Stimulated activated CD8-positive, alpha-beta memory T cell treated with anti-CD3 and anti-CD28 coated beads, Interleukin-15, amount 100 ng/mL, for 24 hours (primary cell): ENCODE data around the gene CAPN14.
A peak's percentile ranks its signal among the peaks of the same experiment; 100 is the strongest.

Source experiments
- DNase-seq: peaks from one replicate; pipeline ENCODE4 v3.0.0-alpha.2; 2020; ENCODE audit warnings: low read depth

The CAPN14 gene

DNA sequence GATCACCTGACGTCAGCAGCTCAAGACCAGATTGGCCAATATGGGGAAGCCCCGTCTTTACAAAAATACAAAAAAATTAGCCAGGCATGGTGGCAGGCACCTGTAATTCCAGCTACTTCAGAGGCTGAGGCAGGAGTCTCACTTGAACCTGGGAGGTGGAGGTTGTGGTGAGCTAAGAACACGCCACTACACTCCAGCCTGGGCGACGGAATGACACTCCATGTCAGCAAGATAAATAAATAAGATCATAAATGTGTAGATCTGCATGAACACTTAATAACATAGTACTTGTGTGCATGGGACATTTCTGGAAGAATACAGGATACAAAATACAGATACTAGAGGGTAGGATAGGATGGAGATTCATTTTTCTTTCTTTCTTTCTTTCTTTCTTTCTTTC is 25.7 kb upstream of the CAPN14 start:
- no peak for DNase-seq

DNA sequence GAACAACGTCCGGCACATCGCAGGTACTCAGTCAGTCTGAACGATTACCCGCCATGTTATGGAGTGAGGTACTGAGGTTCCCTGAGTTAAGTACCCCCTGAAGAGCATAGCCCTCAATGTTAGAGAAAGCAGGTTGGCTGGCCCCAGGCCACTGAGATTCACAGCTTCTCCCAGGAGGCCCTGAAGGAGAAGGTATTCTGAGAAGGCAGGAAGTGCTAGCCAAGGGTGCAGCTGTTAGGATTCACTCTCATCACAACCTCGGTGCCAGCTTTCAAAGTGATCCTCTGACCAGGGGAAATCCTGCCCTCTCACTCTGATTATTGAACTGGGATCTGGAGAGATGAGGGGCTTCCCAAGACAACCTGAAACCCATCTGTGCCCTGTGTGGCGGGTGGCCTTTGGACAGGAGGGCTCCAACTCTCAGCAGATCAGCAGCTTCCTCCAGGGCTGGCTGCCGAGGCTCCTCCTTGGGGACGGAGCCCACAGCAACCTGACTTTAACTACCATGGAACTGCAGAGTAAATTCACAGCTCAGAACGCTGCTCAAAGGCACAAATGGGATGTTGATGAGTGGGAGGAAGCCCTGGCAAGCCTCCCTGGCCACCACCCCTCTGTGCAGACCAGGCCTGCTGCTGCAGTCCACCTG is 24.4 kb upstream of the CAPN14 start:
- no peak for DNase-seq

DNA sequence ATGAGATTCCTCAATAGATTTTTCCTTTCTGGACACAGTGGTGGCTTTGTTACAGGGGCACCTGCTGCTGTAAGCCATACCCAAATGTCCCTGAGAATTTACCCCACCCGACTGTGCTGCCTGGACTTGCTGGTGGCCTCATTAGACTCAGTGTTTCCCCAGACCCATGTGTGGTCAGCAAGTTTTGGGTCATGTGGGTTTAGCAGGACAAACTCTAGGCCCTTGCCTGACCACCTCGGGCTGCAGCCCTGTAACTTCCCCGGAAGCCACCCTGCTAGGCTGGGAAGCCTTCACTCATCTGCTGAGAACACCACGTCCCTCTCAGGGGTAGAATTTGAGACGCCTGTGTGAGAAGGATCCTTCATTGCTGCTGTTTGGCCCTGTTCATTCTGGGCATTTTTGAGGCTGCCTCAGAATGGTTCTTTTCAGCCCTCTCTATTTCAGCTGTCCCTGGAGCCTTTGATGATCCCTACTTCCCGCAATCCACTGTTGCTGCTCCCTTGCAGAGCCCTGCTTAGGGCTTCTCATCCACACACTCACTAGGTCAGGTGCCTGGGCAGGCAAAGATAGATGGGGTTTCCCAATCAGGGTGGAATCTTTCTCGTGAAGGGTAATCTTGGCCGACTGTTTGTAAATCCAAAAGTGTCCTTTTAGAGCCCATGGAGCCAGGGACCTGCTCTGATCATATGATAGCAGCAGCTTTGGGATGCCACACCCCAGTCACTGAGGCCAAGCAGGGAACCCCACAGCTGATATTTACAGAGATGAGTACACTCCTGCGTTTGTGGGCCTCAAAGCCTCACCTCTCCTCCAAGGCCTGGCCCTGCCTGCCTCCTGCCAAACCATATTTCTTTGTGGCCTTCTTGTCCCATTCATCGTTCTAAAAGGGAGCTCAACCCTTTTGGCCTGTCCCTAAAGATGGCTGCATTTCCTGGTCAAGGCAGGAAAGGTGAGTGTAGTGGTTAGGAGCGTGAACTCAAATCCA is 23.4 kb upstream of the CAPN14 start:
- no peak for DNase-seq

- DNase-seq = no peak
These were observed 22.4 kb upstream of the CAPN14 start for GRCh38 chr2:31239593-31240177.

DNA sequence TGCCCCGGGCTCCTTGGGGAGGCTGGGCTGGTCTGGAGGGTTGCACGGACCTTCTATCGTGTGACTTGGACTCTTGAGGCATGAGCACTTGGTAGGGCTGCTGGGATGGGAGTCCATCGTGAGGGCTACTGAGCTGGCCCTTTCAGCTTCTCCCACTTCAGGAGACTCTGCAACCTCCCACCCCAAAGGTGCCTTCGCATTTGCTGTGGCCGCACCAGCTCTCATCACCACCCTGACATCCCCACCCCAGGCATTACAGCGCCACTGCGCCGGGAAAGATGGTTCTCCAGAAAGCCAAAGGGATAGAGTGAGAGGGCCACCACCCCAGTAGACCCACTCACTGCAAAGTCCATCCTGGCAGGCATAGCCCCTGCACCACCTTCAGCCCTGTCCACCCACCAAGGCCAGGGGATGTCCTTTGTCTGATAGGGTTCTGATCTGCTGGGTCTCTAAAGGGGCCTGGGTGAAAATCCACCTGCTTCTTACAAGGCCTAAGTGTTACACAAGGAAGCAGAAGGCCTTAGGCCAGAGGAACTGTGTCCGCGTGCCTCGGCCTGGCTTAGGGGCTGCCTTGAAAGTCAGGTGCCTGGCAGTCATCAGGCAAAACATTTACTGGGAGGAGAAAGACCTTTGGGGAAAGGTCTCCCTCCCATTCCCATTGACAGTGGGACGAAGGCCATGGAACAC is 21.7 kb upstream of the CAPN14 start:
- DNase-seq = no peak

GRCh38 chr2:31238126-31238905 is 21.0 kb upstream of the CAPN14 start:
- DNase-seq = no peak

GRCh38 chr2:31237348-31238017 is 20.2 kb upstream of the CAPN14 start:
- no peak for DNase-seq

- no peak for DNase-seq
These were observed 19.3 kb upstream of the CAPN14 start for GRCh38 chr2:31236433-31237205.

GRCh38 chr2:31235504-31235902 is 18.2 kb upstream of the CAPN14 start:
- no peak for DNase-seq

GRCh38 chr2:31234683-31235503 is 17.6 kb upstream of the CAPN14 start:
- no peak for DNase-seq

GRCh38 chr2:31233741-31234682 is 16.7 kb upstream of the CAPN14 start, which contains the start of gene EHD3:
TSS of gene EHD3 (plus strand) at chr2:31234152. CDS start at chr2:31234622, 470 bp downstream.
- peak; percentile 57 for DNase-seq

- DNase-seq = no peak
These were observed 15.9 kb upstream of the CAPN14 start for GRCh38 chr2:31233231-31233630.

GRCh38 chr2:31232586-31232985 is 15.3 kb upstream of the CAPN14 start:
- DNase-seq = no peak

DNA sequence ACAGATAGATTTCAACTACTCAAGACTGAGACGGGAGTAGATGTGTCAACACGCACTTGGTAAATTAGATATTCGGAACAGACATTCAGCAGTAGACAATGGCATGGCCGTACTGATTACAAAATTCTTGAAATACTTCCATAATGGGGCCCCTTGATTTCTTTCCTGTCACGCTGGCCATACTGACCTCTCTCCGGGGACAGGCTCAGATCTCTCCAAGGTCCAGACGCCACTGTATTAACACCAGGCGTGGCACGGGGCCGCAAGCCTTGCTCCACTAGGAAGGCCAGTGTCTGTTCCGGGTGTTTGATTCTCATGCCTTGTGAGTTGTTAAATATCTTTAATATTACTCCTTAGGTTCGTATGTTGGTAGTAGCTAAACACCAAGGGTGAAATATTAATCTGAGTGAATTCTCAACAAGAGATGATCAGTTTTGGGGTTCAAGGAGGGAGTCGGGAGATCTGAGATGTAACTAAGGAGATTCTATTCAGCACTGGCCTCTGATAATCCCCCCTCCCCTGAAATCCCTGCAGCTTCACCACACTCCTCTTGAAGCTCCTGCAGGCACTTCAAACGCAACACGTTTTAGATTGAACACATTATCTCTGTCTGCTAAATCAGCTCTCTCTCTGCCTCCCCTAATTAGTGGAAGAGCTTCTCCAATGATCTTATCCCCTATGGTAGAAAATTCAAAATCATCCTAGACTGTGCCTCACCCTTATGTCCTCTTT is 14.4 kb upstream of the CAPN14 start:
- DNase-seq = no peak

GRCh38 chr2:31230751-31231150 is 13.4 kb upstream of the CAPN14 start:
- no peak for DNase-seq

GRCh38 chr2:31228717-31229116 is 11.4 kb upstream of the CAPN14 start:
- no peak for DNase-seq

- no peak for DNase-seq
These were observed 10.4 kb upstream of the CAPN14 start for GRCh38 chr2:31227711-31228125.
